Activated T-cell treated with anti-CD3 and anti-CD28 coated beads for 24 hours (primary cell): ENCODE results near the gene GLB1L.
A peak's percentile ranks its signal among the peaks of the same experiment; 100 is the strongest.

Experiments
- DNase-seq: peaks from one replicate; pipeline ENCODE4 v3.0.0-alpha.2; 2020; ENCODE audit warnings: low read depth

The GLB1L gene

DNA sequence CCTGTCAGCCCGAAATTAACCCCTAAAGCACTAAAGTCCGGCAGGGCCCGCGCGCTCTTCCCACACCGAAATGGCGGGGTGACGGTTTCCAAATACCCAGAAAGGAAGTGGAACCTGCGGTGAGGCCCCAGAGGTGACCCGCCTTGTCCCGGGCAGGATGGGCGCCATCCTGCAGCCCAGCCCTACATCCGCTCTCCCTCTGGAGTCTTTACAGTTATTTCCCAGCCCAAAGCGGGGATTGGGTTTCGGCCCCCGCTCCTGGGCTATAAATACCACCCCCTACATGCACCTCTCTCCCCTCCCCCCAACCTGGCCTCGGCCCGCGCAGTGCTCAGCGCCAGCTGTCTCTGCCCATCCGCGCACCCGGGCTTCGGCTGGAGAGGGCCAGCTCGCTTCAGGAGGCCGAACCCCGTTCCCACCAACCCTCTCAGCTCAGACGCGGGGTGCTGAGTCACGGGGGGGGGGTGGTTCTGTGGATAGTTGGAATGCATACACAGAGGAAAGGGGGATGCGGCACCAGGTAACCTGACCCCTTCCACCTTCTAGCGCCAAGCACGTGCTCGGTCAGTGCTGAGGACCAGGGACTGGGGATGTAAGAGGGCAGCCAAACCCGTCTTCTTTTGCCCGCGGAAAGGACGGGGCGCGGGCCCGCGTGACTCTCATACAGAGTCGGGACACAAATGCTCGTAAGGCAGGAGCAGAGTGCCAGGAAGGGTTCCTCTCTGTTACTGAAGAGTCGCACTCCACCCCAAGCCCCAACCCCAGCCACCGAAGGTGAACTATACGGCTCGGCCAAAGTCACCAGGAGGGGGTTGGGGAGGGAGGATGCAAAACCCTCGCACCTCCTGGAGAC lies 7.9 kb upstream of the GLB1L start, which contains the start of gene TUBA4B:
TUBA4B (plus strand) TSS at position 344 of the 853 bp plus-strand sequence; CDS start at position 509, 165 bp downstream.
- no peak for DNase-seq

DNA sequence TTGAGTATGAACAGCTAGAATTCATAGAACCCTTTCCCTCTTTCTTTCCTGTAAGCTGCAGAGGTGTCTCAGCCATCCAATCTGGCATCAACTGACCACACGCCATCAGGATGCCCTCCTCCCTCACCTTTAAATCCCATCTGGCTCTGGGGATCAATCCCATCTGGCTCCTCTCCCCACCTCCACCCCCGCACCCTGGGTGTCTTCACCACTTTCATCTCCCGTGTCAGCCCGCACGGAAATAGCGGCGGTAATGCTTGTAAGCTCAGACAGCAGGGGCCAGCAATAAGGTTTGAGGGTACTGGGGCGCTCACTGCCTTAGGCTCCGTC lies 7.3 kb upstream of the GLB1L start:
- no peak for DNase-seq

DNA sequence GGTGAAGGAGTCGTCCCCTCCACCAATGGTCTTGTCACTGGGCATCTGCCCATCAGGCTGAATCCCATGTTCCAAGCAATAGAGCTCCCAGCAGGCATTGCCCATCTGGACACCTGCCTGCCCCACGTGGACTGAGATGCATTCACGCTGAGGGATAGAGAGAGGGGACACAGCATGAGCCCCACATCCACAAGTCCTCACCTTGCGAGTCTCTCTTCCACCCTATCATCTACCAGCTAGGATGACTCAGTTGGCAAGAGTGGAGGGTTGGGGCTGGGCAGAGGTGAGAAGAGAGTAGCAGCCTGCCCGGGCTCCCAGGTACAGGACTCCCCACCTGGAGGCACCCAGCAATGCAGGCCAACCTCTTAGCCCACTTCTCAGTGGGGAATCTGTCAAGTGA lies 6.8 kb upstream of the GLB1L start:
- DNase-seq = no peak

DNA sequence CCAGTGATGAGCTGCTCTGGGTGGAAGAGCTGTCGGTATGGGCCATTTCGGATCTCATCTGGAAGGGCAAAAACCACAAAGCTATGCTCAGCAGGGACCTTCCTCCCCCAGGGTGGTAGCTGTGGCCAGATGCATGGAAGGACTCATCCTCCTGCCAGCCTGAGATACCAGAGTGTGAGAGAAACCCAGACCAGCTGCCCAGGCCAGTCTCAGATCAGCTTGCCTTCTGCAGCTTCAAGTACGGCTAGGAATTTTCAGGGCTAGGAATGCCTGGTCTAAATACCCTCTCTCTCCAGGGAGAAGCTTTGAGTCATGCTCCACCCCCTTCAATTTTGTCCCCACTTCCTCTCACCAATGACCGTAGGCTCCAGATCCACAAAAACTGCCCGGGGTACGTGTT lies 6.4 kb upstream of the GLB1L start:
- no peak for DNase-seq

DNA sequence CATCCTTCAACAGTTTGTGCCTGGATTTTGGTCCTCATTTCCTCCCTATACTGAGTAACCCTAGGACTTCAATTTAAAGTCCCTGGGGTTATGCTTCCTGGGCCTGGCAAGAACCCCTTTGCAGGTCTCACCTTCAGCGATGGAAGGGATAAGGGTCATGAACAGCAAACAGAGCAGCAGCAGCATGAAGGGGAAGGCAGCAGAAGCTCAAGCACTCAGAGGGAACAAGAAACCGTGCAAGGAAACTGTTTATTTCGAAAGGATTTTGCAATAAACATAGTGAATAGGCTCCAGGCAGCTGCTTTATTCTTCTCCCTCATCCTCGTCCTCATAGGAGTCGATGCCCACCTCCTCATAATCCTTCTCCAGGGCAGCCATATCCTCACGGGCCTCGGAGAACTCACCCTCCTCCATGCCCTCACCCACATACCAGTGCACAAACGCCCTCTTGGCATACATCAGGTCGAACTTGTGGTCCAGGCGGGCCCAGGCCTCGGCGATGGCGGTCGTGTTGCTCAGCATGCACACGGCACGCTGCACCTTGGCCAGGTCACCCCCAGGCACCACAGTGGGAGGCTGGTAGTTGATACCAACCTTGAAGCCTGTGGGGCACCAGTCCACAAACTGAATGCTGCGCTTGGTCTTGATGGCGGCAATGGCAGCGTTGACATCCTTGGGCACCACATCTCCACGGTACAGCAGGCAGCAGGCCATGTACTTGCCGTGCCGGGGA lies 5.0 kb upstream of the GLB1L start:
- no peak for DNase-seq

DNA sequence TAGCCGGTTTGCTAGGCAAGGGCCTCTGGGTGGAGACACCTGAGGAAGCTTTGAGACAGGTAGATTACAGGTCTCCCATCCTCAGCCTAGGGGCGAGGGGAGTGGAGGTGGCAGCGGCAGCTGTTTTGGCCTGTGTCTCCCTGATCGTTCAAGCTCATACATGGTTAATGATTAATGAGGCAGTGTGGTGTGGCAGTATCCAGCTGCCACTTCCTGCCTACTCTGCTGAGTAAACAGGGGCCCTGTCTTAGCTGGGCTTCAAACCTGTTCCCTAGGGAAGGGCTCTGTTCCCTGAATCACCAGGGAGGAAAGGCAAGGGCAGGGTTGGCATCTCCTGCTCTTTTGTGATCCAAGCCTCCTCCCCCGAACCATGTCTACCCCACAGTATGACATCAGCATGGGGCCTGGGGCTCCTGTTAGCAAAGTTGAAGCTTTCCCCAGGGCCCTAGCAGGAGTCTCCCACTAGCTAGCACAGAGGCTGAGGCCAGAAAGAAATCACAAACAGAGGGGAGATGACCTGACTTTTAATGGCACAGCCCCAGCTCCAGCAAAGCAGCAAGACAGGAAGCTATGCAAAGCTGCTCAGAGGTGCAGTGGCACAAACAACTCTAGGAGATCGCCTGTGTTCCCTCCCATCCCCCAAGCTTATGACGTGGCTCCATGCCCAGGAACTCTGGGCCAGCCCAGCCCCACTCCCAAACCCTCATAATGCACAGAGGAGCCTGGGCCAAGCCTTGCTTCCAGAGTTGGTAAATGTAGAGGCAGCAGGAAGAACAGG lies 4.1 kb upstream of the GLB1L start:
- DNase-seq = no peak

DNA sequence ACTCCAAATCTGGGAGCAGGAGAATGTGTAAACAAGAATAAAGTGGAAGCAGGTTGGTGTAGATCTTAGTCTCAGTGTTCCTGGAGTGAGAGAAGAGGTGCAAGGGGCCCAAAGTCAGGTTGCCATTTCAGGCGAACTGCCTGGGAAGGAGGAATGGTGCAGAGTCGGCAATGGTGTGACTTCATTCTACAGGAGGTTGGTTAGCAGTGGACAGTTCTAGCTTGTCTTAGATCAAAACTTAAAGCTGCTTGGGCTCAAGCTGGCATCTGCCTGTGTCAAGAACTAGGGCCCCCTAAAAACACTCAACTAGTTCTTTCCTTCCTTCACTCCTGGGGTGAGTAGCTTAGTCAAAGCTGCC lies 3.6 kb upstream of the GLB1L start:
- DNase-seq = no peak

DNA sequence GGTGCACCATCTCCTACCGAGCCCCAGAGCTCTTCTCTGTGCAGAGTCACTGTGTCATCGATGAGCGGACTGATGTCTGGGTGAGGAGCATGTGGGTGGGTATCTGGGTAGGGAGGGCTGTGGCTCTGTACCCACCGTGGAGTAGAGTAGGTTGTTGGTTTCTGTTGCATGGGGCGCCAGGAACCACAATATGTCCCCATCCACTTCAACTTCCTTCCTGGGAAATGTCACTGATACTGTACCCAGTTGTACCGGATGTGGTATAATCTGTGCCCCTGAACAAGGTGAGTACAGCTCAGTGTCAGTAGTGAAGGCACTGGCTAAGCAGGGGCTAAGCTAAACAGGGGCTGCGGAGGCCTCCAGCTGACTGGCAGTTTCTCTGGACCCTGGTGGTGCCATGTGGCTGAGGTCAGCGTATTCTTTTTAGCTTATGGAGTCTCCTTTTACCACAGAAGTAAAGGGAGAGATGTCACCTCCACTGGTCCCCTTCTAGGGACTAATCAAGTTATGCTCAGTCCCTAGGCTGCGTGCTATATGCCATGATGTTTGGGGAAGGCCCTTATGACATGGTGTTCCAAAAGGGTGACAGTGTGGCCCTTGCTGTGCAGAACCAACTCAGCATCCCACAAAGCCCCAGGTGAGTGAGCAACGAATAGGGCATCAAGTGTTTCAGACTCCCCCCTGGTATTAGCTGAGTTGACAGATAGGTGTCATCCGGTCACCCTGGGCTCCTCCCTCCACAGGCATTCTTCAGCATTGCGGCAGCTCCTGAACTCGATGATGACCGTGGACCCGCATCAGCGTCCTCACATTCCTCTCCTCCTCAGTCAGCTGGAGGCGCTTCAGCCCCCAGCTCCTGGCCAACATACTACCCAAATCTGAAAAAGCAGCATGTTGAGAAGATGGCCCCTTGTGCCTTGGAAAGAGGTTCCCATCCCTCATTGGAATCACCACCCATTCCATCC lies 2.7 kb upstream of the GLB1L start:
- peak; percentile 54 for DNase-seq

DNA sequence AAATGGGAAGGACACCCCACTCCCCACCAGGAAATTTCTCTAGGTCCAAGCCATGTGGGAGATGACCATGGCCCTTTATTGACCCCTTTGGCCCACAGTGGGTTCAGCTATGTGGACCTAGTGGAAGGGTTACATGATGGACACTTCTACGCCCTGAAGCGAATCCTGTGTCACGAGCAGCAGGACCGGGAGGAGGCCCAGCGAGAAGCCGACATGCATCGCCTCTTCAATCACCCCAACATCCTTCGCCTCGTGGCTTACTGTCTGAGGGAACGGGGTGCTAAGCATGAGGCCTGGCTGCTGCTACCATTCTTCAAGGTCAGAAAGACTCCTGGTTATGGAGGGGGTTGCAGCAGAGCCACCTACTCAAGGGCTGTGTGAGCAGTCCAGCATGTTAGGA lies 1.3 kb upstream of the GLB1L start:
- DNase-seq = no peak

DNA sequence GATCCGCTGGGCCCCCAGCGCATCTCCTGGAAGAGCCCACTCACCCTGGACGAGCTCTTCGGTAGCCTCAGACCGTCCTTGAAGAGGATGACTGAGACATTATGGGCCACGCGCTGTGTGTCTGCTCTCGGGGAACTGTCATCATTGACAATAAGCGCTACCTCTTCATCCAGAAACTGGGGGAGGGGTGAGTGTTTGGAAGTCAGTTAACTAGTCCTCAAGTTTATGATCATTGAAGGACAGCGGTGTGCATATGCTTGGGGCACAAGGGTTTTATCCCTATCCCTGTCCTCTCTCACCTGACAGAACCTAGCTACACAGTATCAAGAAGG lies 621 bp upstream of the GLB1L start:
- DNase-seq = no peak

DNA sequence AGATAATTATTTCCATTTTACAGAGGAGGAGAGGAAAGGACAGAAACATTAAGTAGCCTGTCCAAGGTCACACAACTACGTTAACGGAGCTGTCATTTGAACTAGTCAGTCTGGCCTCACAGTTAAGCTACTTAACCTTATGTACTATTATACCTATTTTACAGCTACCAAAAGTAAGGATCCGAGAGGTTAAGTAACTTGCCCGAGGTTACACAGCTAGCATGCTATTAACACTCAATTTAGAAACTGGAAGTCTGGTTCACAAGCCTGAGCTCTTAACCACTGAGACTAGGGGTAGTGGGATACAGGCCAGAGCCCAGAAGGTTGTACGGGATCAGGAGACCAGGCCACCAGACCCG lies 476 bp downstream of the GLB1L start:
- DNase-seq = no peak

DNA sequence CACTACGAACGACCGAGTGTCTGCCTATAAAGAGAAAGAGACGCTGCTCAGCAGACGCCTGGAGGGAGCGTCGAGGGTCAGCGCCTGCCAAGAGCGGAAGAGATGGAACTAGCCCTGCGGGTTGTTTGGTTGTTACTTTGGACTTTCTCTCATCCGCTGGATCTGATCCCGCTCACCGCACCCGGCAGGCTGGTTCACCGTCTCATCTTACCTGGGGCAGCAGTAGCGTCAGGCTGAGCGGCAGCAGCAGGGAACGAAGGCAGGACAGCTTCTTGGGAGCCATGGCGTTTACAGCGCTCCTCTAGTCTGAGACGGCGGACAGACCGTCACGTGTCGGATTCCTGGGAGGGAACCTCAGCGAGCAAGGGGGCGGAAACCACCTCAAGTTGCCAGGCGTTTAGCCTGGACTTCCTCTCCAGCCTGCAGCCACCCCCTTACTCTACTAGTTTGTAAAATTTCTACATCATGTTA lies 1.9 kb downstream of the GLB1L start:
- no peak for DNase-seq

DNA sequence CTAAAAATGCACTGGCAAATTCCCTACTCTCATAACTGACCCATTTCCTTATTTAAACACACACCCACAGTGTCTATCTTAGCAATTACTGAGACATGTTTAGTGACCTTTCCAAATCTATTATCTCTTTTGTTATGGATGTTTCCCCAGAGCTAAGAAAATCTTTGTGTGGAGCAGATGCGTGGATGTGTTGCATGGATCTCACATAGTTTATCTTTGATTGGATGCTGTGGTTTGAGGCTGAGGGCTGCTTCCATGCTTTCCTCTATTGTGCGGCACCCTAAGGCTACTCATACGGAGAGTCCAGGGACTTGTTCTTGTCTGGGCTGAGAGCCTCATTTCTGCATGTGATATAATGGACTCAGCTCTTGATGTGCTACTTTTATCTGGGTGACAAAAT lies 10.9 kb downstream of the GLB1L start:
- no peak for DNase-seq

DNA sequence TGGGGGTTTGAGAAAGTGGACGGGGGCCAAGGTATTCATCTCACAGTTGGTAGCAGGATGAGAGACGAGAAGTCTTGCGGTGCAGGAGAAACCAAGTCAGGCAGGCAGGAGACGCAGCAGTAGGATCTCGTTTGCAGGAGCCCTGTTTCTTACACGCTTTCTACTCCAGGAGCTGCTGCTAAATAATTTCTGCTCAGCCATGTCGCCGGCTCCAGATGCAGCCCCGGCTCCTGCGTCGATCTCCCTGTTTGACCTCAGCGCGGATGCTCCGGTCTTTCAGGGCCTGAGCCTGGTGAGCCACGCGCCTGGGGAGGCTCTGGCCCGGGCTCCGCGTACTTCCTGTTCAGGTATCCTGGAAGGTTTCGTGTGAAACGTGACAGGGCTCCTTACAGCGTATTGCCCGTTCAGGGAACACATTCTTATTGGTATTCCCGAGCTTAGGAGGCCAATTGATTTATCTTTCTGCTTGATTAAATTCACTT lies 15.1 kb downstream of the GLB1L start:
- DNase-seq = no peak

DNA sequence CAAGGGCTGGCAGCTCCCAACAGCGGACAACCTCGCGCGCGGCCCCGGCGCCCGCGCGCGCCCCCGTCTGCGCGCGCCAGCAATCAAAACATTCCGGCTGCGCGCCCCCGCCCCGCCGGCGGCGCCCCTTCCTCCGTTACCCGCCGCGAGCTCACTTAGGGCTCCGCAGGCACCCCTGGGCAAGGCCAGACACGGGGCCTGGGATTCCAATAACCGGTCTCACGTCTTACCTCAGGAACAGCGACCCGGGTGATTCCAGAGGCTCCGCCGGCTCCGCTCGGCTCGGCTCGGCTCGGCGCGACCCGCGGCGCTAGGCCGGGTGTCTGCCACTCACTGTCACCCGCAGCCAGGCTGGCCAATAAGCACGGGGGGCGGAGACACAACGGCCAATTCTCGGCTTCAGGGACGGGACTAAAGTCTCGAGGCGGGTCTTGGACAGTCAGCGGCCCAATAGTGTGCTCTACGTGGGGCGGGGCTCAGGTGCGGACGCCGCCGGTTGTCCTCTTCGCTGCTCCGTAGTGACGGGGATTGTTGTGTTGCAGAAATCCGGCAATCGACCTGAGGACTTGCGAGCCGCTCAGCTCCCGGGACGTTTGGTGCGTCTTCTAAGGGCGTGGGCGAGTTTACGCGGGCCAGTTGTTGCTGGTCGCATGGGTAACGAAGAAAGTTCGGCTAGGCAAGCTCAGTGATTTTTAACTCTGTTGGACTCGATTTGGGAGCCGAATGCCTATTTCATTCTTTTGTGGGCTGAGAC lies 15.8 kb downstream of the GLB1L start, which contains the start of the genes ANKZF1 and ATG9A:
ANKZF1 (plus strand) TSS at position 502 of the 754 bp plus-strand sequence. CDS start 452 bp downstream, outside the sequence.
ATG9A (minus strand) TSS at position 332 of the 754 bp plus-strand sequence. CDS start 1,612 bp downstream, outside the sequence.
- DNase-seq = peak; percentile 97

DNA sequence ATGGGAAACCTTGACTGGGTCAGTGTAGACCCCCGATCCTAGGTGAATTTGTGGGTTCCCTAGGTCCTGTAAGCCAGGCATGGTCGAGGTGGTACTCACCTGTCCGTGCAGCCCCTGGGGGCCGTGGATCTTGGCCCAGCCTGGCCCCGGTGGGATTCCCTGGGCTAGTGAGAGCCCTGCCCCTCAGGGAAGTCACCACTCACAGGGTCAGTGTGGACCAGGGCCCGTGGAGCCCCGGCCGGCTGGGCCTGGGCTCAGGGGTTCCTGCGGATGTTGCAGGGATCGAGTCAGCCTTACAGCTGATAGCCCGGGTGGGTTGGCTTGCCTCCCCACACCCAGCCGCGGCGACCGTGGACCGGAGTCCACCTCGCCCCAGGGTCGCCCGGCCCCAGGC lies 16.3 kb downstream of the GLB1L start:
- no peak for DNase-seq

DNA sequence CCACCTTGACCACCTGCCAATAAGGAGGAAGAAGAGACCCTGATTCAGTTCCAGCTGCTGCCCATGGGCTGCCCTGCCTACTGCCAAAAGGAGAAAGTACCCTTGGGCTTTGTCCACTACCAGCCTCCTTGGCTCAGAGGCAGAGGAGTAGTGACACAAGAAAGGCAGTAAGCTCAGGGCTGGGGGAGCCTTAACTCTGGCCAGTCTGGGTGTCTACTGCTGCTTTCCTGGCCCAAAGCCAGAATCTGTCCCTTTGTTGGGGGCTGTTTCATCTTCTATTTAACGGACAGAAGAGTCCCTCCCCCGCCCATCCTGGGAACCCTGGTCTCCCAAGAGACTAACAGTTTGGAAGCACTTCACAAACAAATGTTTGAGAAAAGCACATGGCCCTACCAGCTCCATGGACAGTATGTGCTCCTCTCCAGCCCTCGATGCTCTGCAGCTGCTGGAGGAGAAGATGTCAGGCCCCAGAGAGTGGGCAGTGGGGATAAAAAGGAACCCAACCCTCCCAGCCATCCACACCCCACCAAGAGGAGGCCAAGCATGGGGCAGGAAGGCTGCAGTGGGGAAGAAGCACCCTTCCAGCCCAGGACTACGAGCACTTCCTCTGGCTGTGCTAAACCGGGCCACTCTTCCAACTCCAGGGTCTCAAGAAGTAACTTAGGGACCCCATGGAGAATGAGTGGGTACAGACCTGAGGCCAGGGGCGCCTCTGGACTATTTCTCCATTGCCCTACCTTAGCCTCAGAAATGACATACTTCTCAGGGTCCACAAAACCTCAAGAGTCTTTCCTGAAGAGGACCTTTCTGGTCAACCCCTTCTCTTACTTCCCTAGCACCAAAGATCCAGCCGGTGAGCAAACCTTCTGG lies 17.0 kb downstream of the GLB1L start:
- no peak for DNase-seq

DNA sequence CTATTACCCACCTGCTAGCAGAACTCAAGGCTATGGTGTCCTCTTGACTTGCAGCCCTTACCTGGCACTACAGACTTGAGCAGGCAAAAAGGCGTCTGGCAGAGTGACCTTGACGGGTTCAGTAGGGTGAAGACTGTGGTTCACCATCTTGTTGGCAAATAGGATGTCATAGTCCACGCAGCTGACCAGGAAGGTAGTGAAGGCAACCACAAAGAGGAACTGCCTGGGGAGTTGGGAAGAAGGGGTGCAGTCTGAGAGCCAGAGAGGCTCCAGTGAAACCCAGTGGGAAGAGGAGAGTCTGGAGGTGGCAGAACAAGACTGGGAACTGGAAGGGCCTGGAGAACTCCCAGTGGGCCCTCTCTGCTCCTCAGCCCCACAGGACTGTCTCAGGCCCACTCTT lies 19.9 kb downstream of the GLB1L start:
- DNase-seq = no peak

DNA sequence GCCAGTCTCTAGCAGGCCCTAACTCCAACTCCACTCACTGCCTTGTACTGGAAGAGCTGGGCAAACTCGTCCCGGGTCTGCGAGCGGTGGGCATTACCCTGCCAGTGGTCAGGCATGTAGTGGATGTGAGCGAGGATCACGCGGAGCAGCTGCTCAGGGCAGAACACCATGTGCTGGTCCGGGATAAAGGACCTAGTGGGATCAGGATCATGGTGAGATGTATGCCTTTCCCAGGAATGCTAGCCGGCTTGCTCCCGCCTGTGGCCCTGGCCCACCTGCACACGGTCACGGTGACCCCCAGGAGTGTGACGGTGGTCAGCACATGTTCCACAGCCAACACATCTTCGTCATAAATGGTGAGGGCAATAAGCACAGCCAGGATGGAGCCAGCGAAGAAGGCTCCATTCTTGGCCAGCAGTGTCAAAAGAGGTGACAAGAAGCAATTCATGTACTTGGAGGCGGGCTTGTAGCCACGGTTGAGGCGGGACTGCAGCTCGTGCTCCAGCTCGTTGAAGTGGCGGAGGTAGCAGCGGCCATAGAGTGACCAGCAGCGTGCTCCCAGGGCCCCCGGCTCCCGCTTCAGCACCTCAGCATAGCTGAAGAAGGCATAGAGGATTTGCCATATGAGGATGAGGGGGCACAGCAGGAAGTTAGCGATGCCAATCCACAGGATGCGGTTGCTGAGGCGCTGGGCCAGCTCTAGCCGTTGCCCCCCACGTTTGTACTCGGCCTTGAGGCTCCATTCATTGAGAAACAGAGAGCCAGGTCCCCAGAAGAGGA lies 21.2 kb downstream of the GLB1L start:
- DNase-seq = no peak
